ENCODE measurements around the gene ZNF2. TPM values are rescaled to one million over a fixed set of nuclear protein-coding genes. Genes with fewer than 3 reads are reported as not detected.

ZNF2 gene
- total and polyA plus RNA-seq, 5 donors from 2014 or later = 1.8 to 4.6 (median 2.6) TPM

- Histone ChIP-seq H3K4me1 (ENCODE audit: control insufficient read depth, insufficient read depth, low read length, poor library complexity, severe bottlenecking) (peaks cover 15% of the 10 kb centered on the region), H3K9me3 (ENCODE audit: control insufficient read depth in 2 of 2, low read length in 2 of 2) (peaks cover 19 to 20% of the 10 kb centered on the region in 2 experiments), H3K36me3 (ENCODE audit: control insufficient read depth, insufficient read depth, low read length) (peaks cover 31% of the 10 kb centered on the region), H3K27ac (ENCODE audit: insufficient read depth, low read length, poor library complexity, severe bottlenecking) (peak within 1 kb of the TSS; percentile 63), H3K4me3 (ENCODE audit: low read depth, low read length) (peak within 1 kb of the TSS; percentile 81), H3K27me3 (ENCODE audit: control insufficient read depth, insufficient read depth, low read length) (no peaks in the 10 kb centered on the region)
- Mint-ChIP-seq H3K27me3 (peaks cover 12% of the 10 kb centered on the region), H3K4me1 (peaks cover 18 to 26% (median 22%) of the 10 kb centered on the region in 4 donors), H3K4me3 (peak within 1 kb of the TSS; percentile 95 to 97 (median 95)), H3K36me3 (peaks cover 40% of the 10 kb centered on the region), H3K9me3 (peaks cover 3 to 22% (median 18%) of the 10 kb centered on the region in 7 donors), H3K27ac (peak within 1 kb of the TSS; percentile 77 to 82 (median 81))
- peak; percentile 70 to 85 (median 71) for DNase-seq
- peak; percentile 93 to 94 for ATAC-seq (ENCODE audit: low read depth in 2 of 2)
These were observed 41.7 kb downstream of the ZNF2 start, which contains the start of gene ZNF892 for GRCh38 chr2:95207111-95207961. Gene ZNF892, plus strand, starts transcription at chr2:95207521. Its CDS starts 295 bp downstream, at chr2:95207816.

GRCh38 chr2:95208106-95208505, 42.5 kb downstream of the ZNF2 start:
- H3K9me3 Mint-ChIP-seq = peaks cover 3 to 29% (median 19%) of the 10 kb centered on the region in 7 donors
- Histone ChIP-seq H3K4me1 (ENCODE audit: control insufficient read depth, insufficient read depth, low read length, poor library complexity, severe bottlenecking) (peaks cover 15% of the 10 kb centered on the region), H3K27ac (ENCODE audit: insufficient read depth, low read length, poor library complexity, severe bottlenecking) (no peak overlapping the region), H3K27me3 (ENCODE audit: control insufficient read depth, insufficient read depth, low read length) (no peaks in the 10 kb centered on the region), H3K36me3 (ENCODE audit: control insufficient read depth, insufficient read depth, low read length) (peaks cover 39% of the 10 kb centered on the region), H3K9me3 (ENCODE audit: control insufficient read depth in 2 of 2, low read length in 2 of 2) (peaks cover 27% of the 10 kb centered on the region in 2 experiments), H3K4me3 (ENCODE audit: low read depth, low read length) (peak overlapping the region; percentile 81)
- H3K27me3 Mint-ChIP-seq = peaks cover 12% of the 10 kb centered on the region
- peak overlapping the region; percentile 77 to 82 (median 81) for H3K27ac Mint-ChIP-seq
- H3K36me3 Mint-ChIP-seq = peaks cover 48% of the 10 kb centered on the region
- peaks cover 18 to 26% (median 22%) of the 10 kb centered on the region in 4 donors for H3K4me1 Mint-ChIP-seq
- peak overlapping the region; percentile 95 to 97 (median 95) for H3K4me3 Mint-ChIP-seq
- ATAC-seq (ENCODE audit: low read depth in 2 of 2) (no peak), DNase-seq (no peak)

DNA sequence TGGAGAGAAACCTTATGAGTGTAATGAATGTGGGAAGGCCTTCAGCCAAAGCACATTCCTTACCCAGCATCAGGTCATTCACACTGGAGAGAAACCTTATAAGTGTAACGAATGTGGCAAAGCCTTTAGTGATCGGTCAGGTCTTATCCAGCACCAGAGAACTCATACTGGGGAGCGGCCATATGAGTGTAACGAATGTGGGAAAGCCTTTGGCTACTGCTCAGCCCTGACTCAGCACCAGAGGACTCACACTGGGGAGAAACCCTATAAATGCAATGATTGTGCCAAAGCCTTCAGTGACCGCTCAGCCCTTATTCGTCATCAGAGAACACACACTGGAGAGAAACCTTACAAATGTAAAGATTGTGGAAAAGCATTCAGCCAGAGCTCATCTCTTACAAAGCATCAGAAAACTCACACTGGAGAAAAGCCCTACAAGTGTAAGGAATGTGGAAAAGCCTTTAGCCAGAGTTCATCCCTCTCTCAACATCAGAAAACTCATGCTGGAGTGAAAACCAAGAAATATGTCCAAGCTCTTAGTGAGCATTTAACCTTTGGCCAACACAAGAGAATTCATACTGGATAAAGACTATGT, 49.5 kb downstream of the ZNF2 start:
- DNase-seq (no peak), ATAC-seq (ENCODE audit: low read depth in 2 of 2) (no peak)
- Mint-ChIP-seq H3K9me3 (peaks cover 5 to 86% (median 33%) of the 10 kb centered on the region in 7 donors), H3K36me3 (peaks cover 80% of the 10 kb centered on the region), H3K27me3 (no peaks in the 10 kb centered on the region), H3K4me1 (no peaks in the 10 kb centered on the region), H3K27ac (no peak overlapping the region), H3K4me3 (no peak overlapping the region)
- H3K27me3 ChIP-seq (ENCODE audit: control insufficient read depth, insufficient read depth, low read length) = no peaks in the 10 kb centered on the region
- H3K4me3 ChIP-seq (ENCODE audit: low read depth, low read length) = no peak overlapping the region
- no peak overlapping the region for H3K27ac ChIP-seq (ENCODE audit: insufficient read depth, low read length, poor library complexity, severe bottlenecking)
- H3K4me1 ChIP-seq (ENCODE audit: control insufficient read depth, insufficient read depth, low read length, poor library complexity, severe bottlenecking) = no peaks in the 10 kb centered on the region
- H3K9me3 ChIP-seq (ENCODE audit: control insufficient read depth in 2 of 2, low read length in 2 of 2) = peaks cover 92 to 97% of the 10 kb centered on the region in 2 experiments
- peaks cover 53% of the 10 kb centered on the region for H3K36me3 ChIP-seq (ENCODE audit: control insufficient read depth, insufficient read depth, low read length)

DNA sequence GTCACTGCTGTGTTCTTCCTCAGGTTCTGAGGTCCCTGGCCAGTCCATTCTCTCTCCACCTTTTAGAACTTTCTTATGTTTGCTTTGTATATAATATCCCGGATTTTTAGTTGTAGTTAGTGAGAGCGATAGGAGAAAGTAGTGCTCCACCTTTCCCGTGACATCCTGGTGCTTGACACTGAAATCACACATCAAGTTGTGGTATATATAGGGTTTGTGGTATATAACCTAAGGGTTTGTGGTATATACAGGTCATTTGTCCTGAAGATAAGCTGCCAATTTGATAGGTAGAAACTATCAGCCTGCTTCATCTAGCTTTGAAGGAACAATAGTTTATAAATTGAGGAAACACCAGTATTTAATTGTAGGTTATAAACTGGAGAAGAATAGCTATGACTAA, 54.8 kb downstream of the ZNF2 start:
- H3K27me3 Mint-ChIP-seq = no peaks in the 10 kb centered on the region
- H3K27me3 ChIP-seq (ENCODE audit: control insufficient read depth, insufficient read depth, low read length) = no peaks in the 10 kb centered on the region
- no peak overlapping the region for H3K27ac Mint-ChIP-seq
- no peak overlapping the region for H3K27ac ChIP-seq (ENCODE audit: insufficient read depth, low read length, poor library complexity, severe bottlenecking)
- H3K36me3 ChIP-seq (ENCODE audit: control insufficient read depth, insufficient read depth, low read length) = peaks cover under 1% of the 10 kb centered on the region
- H3K9me3 ChIP-seq (ENCODE audit: control insufficient read depth in 2 of 2, low read length in 2 of 2) = peaks cover 89 to 98% of the 10 kb centered on the region in 2 experiments
- H3K4me1 Mint-ChIP-seq = no peaks in the 10 kb centered on the region
- H3K4me3 ChIP-seq (ENCODE audit: low read depth, low read length) = no peak overlapping the region
- no peaks in the 10 kb centered on the region for H3K4me1 ChIP-seq (ENCODE audit: control insufficient read depth, insufficient read depth, low read length, poor library complexity, severe bottlenecking)
- peaks cover 50% of the 10 kb centered on the region for H3K36me3 Mint-ChIP-seq
- no peak for DNase-seq
- H3K9me3 Mint-ChIP-seq = peaks cover 0 to 84% (median 35%) of the 10 kb centered on the region in 7 donors
- H3K4me3 Mint-ChIP-seq = no peak overlapping the region
- no peak for ATAC-seq (ENCODE audit: low read depth in 2 of 2)

DNA sequence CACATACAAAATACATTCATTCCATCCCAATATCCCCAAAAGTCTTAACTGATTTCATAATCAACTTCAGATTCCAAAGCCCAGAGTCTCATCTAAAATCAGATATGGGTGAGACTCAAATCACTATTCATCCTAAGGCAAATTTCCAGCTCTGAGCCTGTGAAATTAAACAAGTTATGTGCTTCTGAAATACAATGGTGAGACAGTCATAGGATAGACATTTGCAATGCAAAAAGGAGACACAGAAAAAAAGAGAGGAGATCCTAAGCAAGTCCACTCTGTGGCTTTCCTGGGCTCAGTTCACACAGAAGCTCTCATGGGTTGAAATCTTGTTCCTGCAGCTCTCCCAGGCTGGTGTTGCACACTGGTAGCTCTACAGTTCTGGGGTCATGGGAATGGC, 60.0 kb downstream of the ZNF2 start:
- H3K27ac Mint-ChIP-seq = no peak overlapping the region
- Histone ChIP-seq H3K4me1 (ENCODE audit: control insufficient read depth, insufficient read depth, low read length, poor library complexity, severe bottlenecking) (no peaks in the 10 kb centered on the region), H3K9me3 (ENCODE audit: control insufficient read depth in 2 of 2, low read length in 2 of 2) (peaks cover 55 to 59% of the 10 kb centered on the region in 2 experiments), H3K27me3 (ENCODE audit: control insufficient read depth, insufficient read depth, low read length) (no peaks in the 10 kb centered on the region), H3K4me3 (ENCODE audit: low read depth, low read length) (no peak overlapping the region), H3K36me3 (ENCODE audit: control insufficient read depth, insufficient read depth, low read length) (no peaks in the 10 kb centered on the region), H3K27ac (ENCODE audit: insufficient read depth, low read length, poor library complexity, severe bottlenecking) (no peak overlapping the region)
- no peak for DNase-seq
- no peaks in the 10 kb centered on the region for H3K27me3 Mint-ChIP-seq
- H3K36me3 Mint-ChIP-seq = peaks cover 34% of the 10 kb centered on the region
- no peak overlapping the region for H3K4me3 Mint-ChIP-seq
- peaks cover 0 to 69% (median 27%) of the 10 kb centered on the region in 7 donors for H3K9me3 Mint-ChIP-seq
- ATAC-seq (ENCODE audit: low read depth in 2 of 2) = no peak
- H3K4me1 Mint-ChIP-seq = no peaks in the 10 kb centered on the region

DNA sequence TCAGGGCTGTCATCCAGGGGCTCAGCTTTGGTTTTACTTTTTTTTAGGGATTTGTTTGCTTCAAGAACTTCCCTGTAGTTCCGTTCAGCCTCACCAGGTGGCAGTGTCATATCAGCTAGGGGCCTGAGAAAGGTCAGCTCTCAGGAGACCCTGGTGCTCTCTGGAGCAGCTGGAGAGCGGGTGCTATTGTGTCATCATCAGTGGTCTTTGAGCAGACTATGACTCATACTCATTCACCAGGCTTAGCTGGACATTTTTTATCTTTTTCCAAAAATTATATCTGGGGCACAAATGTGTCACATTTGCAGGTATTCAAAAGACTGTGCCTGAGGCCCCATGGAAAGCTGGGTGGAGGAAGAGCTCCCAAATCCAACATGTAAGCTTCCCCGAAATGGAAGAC, 66.1 kb downstream of the ZNF2 start:
- Histone ChIP-seq H3K4me1 (ENCODE audit: control insufficient read depth, insufficient read depth, low read length, poor library complexity, severe bottlenecking) (no peaks in the 10 kb centered on the region), H3K27ac (ENCODE audit: insufficient read depth, low read length, poor library complexity, severe bottlenecking) (no peak overlapping the region), H3K4me3 (ENCODE audit: low read depth, low read length) (no peak overlapping the region), H3K36me3 (ENCODE audit: control insufficient read depth, insufficient read depth, low read length) (no peaks in the 10 kb centered on the region), H3K27me3 (ENCODE audit: control insufficient read depth, insufficient read depth, low read length) (no peaks in the 10 kb centered on the region), H3K9me3 (ENCODE audit: control insufficient read depth in 2 of 2, low read length in 2 of 2) (peaks cover 19 to 21% of the 10 kb centered on the region in 2 experiments)
- Mint-ChIP-seq H3K4me3 (no peak overlapping the region), H3K27me3 (no peaks in the 10 kb centered on the region), H3K36me3 (peaks cover 15% of the 10 kb centered on the region), H3K4me1 (no peaks in the 10 kb centered on the region), H3K27ac (no peak overlapping the region), H3K9me3 (peaks cover 6 to 54% (median 16%) of the 10 kb centered on the region in 7 donors)
- DNase-seq (peak in 1 of 3 donors; percentile 12), ATAC-seq (ENCODE audit: low read depth in 2 of 2) (no peak)

GRCh38 chr2:95232232-95232631, 66.6 kb downstream of the ZNF2 start:
- H3K9me3 ChIP-seq (ENCODE audit: control insufficient read depth in 2 of 2, low read length in 2 of 2) = peaks cover 20 to 24% of the 10 kb centered on the region in 2 experiments
- no peak overlapping the region for H3K4me3 Mint-ChIP-seq
- no peaks in the 10 kb centered on the region for H3K4me1 Mint-ChIP-seq
- H3K9me3 Mint-ChIP-seq = peaks cover 5 to 55% (median 15%) of the 10 kb centered on the region in 7 donors
- ATAC-seq (ENCODE audit: low read depth in 2 of 2) (no peak), DNase-seq (no peak)
- H3K36me3 ChIP-seq (ENCODE audit: control insufficient read depth, insufficient read depth, low read length) = no peaks in the 10 kb centered on the region
- H3K27ac Mint-ChIP-seq = no peak overlapping the region
- no peaks in the 10 kb centered on the region for H3K4me1 ChIP-seq (ENCODE audit: control insufficient read depth, insufficient read depth, low read length, poor library complexity, severe bottlenecking)
- no peak overlapping the region for H3K4me3 ChIP-seq (ENCODE audit: low read depth, low read length)
- H3K27ac ChIP-seq (ENCODE audit: insufficient read depth, low read length, poor library complexity, severe bottlenecking) = no peak overlapping the region
- peaks cover 15% of the 10 kb centered on the region for H3K36me3 Mint-ChIP-seq
- H3K27me3 ChIP-seq (ENCODE audit: control insufficient read depth, insufficient read depth, low read length) = no peaks in the 10 kb centered on the region
- no peaks in the 10 kb centered on the region for H3K27me3 Mint-ChIP-seq
